Measurements from ENCODE around the gene ARHGEF33. TPM values are rescaled to one million over a fixed set of nuclear protein-coding genes. Genes with fewer than 3 reads are reported as not detected.

ARHGEF33 gene
- polyA plus RNA-seq, 2 donors: 0.05 to 0.24 TPM

DNA sequence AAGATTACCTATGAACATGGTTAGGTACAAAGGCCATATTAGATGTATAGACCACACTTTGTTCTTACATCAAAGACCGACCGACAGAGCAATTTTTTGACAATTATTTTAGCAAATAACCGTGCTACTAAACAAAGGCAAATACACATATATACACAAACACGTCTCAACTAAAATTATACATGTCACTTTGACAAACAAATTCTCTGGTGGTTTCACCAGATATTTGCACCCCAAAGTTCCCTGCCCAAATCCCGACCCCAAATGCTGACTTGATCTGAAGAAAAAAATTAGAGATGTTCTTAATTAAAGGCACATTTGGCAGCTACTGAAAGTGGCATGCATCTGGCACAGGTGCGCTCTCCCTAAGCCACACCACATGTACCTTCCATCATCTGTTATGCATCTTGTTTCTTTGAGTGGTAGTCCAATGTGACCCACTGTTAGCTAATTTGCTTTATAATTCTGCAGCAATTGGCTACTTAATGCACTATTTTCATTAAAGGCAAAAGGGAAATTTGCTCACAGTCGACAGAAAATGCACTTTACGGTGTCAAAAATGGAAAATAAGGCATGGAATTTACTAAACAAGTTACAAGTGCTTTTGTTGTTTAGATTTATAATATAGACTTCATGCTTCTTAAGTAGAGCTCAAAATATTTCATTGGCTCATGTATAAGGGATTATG, 92.1 kb downstream of the ARHGEF33 start:
- Histone ChIP-seq H3K27ac (ENCODE audit: low read depth in 2 of 2, low read length in 1 of 2) (no peak overlapping the region), H3K9me3 (ENCODE audit: control insufficient read depth in 2 of 2, insufficient read depth in 1 of 2, low read depth in 1 of 2, low read length in 1 of 2) (no peaks in the 10 kb centered on the region), H3K4me1 (ENCODE audit: control insufficient read depth in 2 of 2, insufficient read depth in 2 of 2, low read length in 1 of 2) (no peaks in the 10 kb centered on the region), H3K27me3 (ENCODE audit: control insufficient read depth in 1 of 2, insufficient read depth in 2 of 2, low read length in 2 of 2) (no peaks in the 10 kb centered on the region), H3K36me3 (ENCODE audit: control insufficient read depth in 2 of 2, insufficient read depth in 2 of 2, low read length in 1 of 2) (peaks cover 4 to 5% of the 10 kb centered on the region in 2 donors), H3K4me3 (ENCODE audit: low read depth in 1 of 2, low read length in 2 of 2) (no peak overlapping the region)
- 75 to 91% methylated on average over 8 of the region's 8 CpGs for WGBS, 2 donors

GRCh38 chr2:38982498-38982897, 92.8 kb downstream of the ARHGEF33 start:
- WGBS, 2 donors: 98 to 100% methylated on average over 1 of the region's 1 CpG
- Histone ChIP-seq H3K4me3 (ENCODE audit: low read depth in 1 of 2, low read length in 2 of 2) (no peak overlapping the region), H3K27me3 (ENCODE audit: control insufficient read depth in 1 of 2, insufficient read depth in 2 of 2, low read length in 2 of 2) (no peaks in the 10 kb centered on the region), H3K36me3 (ENCODE audit: control insufficient read depth in 2 of 2, insufficient read depth in 2 of 2, low read length in 1 of 2) (peaks cover 4 to 5% of the 10 kb centered on the region in 2 donors), H3K4me1 (ENCODE audit: control insufficient read depth in 2 of 2, insufficient read depth in 2 of 2, low read length in 1 of 2) (no peaks in the 10 kb centered on the region), H3K27ac (ENCODE audit: low read depth in 2 of 2, low read length in 1 of 2) (no peak overlapping the region), H3K9me3 (ENCODE audit: control insufficient read depth in 2 of 2, insufficient read depth in 1 of 2, low read depth in 1 of 2, low read length in 1 of 2) (no peaks in the 10 kb centered on the region)

DNA sequence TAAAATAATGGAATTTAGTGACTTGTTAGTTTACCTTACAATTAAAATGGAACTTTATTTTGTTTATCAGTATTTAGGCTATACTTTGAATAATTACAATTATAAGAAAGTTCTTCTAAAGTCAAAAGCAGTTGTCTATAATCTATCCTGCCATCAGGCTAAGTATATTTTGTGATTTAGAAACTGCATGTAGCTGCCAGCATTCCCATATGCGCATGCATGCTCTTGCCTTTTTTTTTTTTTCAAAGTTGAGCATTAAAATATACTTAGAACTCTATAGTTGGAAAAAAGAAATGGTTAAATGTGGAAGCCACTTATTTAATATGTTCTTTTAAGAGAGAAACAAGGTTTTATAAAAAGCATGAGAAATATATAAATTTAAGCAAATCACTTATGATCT, 99.0 kb downstream of the ARHGEF33 start:
- peaks cover 4 to 7% of the 10 kb centered on the region in 2 donors for H3K36me3 ChIP-seq (ENCODE audit: control insufficient read depth in 2 of 2, insufficient read depth in 2 of 2, low read length in 1 of 2)
- H3K27ac ChIP-seq (ENCODE audit: low read depth in 2 of 2, low read length in 1 of 2): no peak overlapping the region
- no peaks in the 10 kb centered on the region for H3K27me3 ChIP-seq (ENCODE audit: control insufficient read depth in 1 of 2, insufficient read depth in 2 of 2, low read length in 2 of 2)
- no peak overlapping the region for H3K4me3 ChIP-seq (ENCODE audit: low read depth in 1 of 2, low read length in 2 of 2)
- no peaks in the 10 kb centered on the region for H3K9me3 ChIP-seq (ENCODE audit: control insufficient read depth in 2 of 2, insufficient read depth in 1 of 2, low read depth in 1 of 2, low read length in 1 of 2)
- 93 to 95% methylated on average over 1 of the region's 1 CpG for WGBS, 2 donors
- no peaks in the 10 kb centered on the region for H3K4me1 ChIP-seq (ENCODE audit: control insufficient read depth in 2 of 2, insufficient read depth in 2 of 2, low read length in 1 of 2)

GRCh38 chr2:38991899-38992298, 102.2 kb downstream of the ARHGEF33 start:
- H3K4me1 ChIP-seq (ENCODE audit: control insufficient read depth in 2 of 2, insufficient read depth in 2 of 2, low read length in 1 of 2): no peaks in the 10 kb centered on the region

DNA sequence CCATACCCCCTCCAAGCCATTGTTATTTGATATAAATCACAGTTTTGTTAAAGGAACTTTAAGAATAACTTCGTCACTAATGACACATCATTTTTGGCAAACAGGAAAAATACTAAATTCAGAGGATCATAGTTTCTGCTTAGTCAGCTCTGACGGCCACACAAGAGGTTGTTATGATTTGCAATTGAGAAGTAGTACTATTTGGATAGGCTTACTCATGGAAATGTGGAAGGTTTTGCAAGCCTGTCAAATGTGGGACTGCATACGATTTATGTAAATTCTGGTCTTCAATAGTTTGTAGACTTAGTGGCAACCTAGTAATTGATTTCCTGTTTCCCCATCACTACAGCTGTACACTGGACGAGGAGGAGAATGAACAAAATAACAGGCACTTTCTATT, 108.1 kb downstream of the ARHGEF33 start:
- H3K27ac ChIP-seq (ENCODE audit: low read depth in 2 of 2, low read length in 1 of 2): no peak overlapping the region
- peaks cover 9 to 13% of the 10 kb centered on the region in 2 donors for H3K36me3 ChIP-seq (ENCODE audit: control insufficient read depth in 2 of 2, insufficient read depth in 2 of 2, low read length in 1 of 2)
- WGBS, 2 donors: 45 to 53% methylated on average over 4 of the region's 4 CpGs
- H3K27me3 ChIP-seq (ENCODE audit: control insufficient read depth in 1 of 2, insufficient read depth in 2 of 2, low read length in 2 of 2): no peaks in the 10 kb centered on the region
- no peaks in the 10 kb centered on the region for H3K4me1 ChIP-seq (ENCODE audit: control insufficient read depth in 2 of 2, insufficient read depth in 2 of 2, low read length in 1 of 2)
- H3K4me3 ChIP-seq (ENCODE audit: low read depth in 1 of 2, low read length in 2 of 2): no peak overlapping the region
- no peaks in the 10 kb centered on the region for H3K9me3 ChIP-seq (ENCODE audit: control insufficient read depth in 2 of 2, insufficient read depth in 1 of 2, low read depth in 1 of 2, low read length in 1 of 2)

More at GRCh38 chr2:38991899-38992298, 102.2 kb downstream of the ARHGEF33 start:
- H3K27ac ChIP-seq (ENCODE audit: low read depth in 2 of 2, low read length in 1 of 2): no peak overlapping the region
- H3K9me3 ChIP-seq (ENCODE audit: control insufficient read depth in 2 of 2, insufficient read depth in 1 of 2, low read depth in 1 of 2, low read length in 1 of 2): no peaks in the 10 kb centered on the region
- no peaks in the 10 kb centered on the region for H3K27me3 ChIP-seq (ENCODE audit: control insufficient read depth in 1 of 2, insufficient read depth in 2 of 2, low read length in 2 of 2)
- 74 to 76% methylated on average over 2 of the region's 2 CpGs for WGBS, 2 donors
- H3K4me3 ChIP-seq (ENCODE audit: low read depth in 1 of 2, low read length in 2 of 2): no peak overlapping the region
- peaks cover 0 to 5% of the 10 kb centered on the region in 2 donors for H3K36me3 ChIP-seq (ENCODE audit: control insufficient read depth in 2 of 2, insufficient read depth in 2 of 2, low read length in 1 of 2)

GRCh38 chr2:39000552-39000951, 110.9 kb downstream of the ARHGEF33 start:
- Histone ChIP-seq H3K36me3 (ENCODE audit: control insufficient read depth in 2 of 2, insufficient read depth in 2 of 2, low read length in 1 of 2) (peaks cover 6 to 13% of the 10 kb centered on the region in 2 donors), H3K27ac (ENCODE audit: low read depth in 2 of 2, low read length in 1 of 2) (no peak overlapping the region), H3K4me3 (ENCODE audit: low read depth in 1 of 2, low read length in 2 of 2) (no peak overlapping the region), H3K4me1 (ENCODE audit: control insufficient read depth in 2 of 2, insufficient read depth in 2 of 2, low read length in 1 of 2) (no peaks in the 10 kb centered on the region), H3K27me3 (ENCODE audit: control insufficient read depth in 1 of 2, insufficient read depth in 2 of 2, low read length in 2 of 2) (no peaks in the 10 kb centered on the region), H3K9me3 (ENCODE audit: control insufficient read depth in 2 of 2, insufficient read depth in 1 of 2, low read depth in 1 of 2, low read length in 1 of 2) (no peaks in the 10 kb centered on the region)
- WGBS, 2 donors: 81 to 87% methylated on average over 2 of the region's 2 CpGs

GRCh38 chr2:39007875-39008504, 118.3 kb downstream of the ARHGEF33 start:
- Histone ChIP-seq H3K4me1 (ENCODE audit: control insufficient read depth in 2 of 2, insufficient read depth in 2 of 2, low read length in 1 of 2) (no peaks in the 10 kb centered on the region), H3K27ac (ENCODE audit: low read depth in 2 of 2, low read length in 1 of 2) (no peak overlapping the region), H3K4me3 (ENCODE audit: low read depth in 1 of 2, low read length in 2 of 2) (no peak overlapping the region), H3K9me3 (ENCODE audit: control insufficient read depth in 2 of 2, insufficient read depth in 1 of 2, low read depth in 1 of 2, low read length in 1 of 2) (no peaks in the 10 kb centered on the region), H3K27me3 (ENCODE audit: control insufficient read depth in 1 of 2, insufficient read depth in 2 of 2, low read length in 2 of 2) (no peaks in the 10 kb centered on the region), H3K36me3 (ENCODE audit: control insufficient read depth in 2 of 2, insufficient read depth in 2 of 2, low read length in 1 of 2) (peaks cover 0 to 8% of the 10 kb centered on the region in 2 donors)
- 72 to 89% methylated on average over 5 of the region's 5 CpGs for WGBS, 2 donors

GRCh38 chr2:39008665-39009064, 119.0 kb downstream of the ARHGEF33 start:
- no peak overlapping the region for H3K4me3 ChIP-seq (ENCODE audit: low read depth in 1 of 2, low read length in 2 of 2)
- 88 to 93% methylated on average over 1 of the region's 1 CpG for WGBS, 2 donors
- H3K36me3 ChIP-seq (ENCODE audit: control insufficient read depth in 2 of 2, insufficient read depth in 2 of 2, low read length in 1 of 2): peaks cover 0 to 8% of the 10 kb centered on the region in 2 donors
- no peaks in the 10 kb centered on the region for H3K9me3 ChIP-seq (ENCODE audit: control insufficient read depth in 2 of 2, insufficient read depth in 1 of 2, low read depth in 1 of 2, low read length in 1 of 2)
- no peaks in the 10 kb centered on the region for H3K27me3 ChIP-seq (ENCODE audit: control insufficient read depth in 1 of 2, insufficient read depth in 2 of 2, low read length in 2 of 2)
- H3K4me1 ChIP-seq (ENCODE audit: control insufficient read depth in 2 of 2, insufficient read depth in 2 of 2, low read length in 1 of 2): no peaks in the 10 kb centered on the region
- no peak overlapping the region for H3K27ac ChIP-seq (ENCODE audit: low read depth in 2 of 2, low read length in 1 of 2)

- H3K36me3 ChIP-seq (ENCODE audit: control insufficient read depth in 2 of 2, insufficient read depth in 2 of 2, low read length in 1 of 2): peaks cover 0 to 3% of the 10 kb centered on the region in 2 donors
- no peaks in the 10 kb centered on the region for H3K27me3 ChIP-seq (ENCODE audit: control insufficient read depth in 1 of 2, insufficient read depth in 2 of 2, low read length in 2 of 2)
- no peaks in the 10 kb centered on the region for H3K4me1 ChIP-seq (ENCODE audit: control insufficient read depth in 2 of 2, insufficient read depth in 2 of 2, low read length in 1 of 2)
- H3K27ac ChIP-seq (ENCODE audit: low read depth in 2 of 2, low read length in 1 of 2): no peak overlapping the region
- H3K4me3 ChIP-seq (ENCODE audit: low read depth in 1 of 2, low read length in 2 of 2): no peak overlapping the region
- 87 to 88% methylated on average over 3 of the region's 3 CpGs for WGBS, 2 donors
- H3K9me3 ChIP-seq (ENCODE audit: control insufficient read depth in 2 of 2, insufficient read depth in 1 of 2, low read depth in 1 of 2, low read length in 1 of 2): no peaks in the 10 kb centered on the region
Observed at GRCh38 chr2:39013871-39014270, 124.2 kb downstream of the ARHGEF33 start.

GRCh38 chr2:39015424-39015823, 125.7 kb downstream of the ARHGEF33 start:
- Histone ChIP-seq H3K36me3 (ENCODE audit: control insufficient read depth in 2 of 2, insufficient read depth in 2 of 2, low read length in 1 of 2) (no peaks in the 10 kb centered on the region), H3K4me1 (ENCODE audit: control insufficient read depth in 2 of 2, insufficient read depth in 2 of 2, low read length in 1 of 2) (no peaks in the 10 kb centered on the region), H3K4me3 (ENCODE audit: low read depth in 1 of 2, low read length in 2 of 2) (no peak overlapping the region), H3K27ac (ENCODE audit: low read depth in 2 of 2, low read length in 1 of 2) (no peak overlapping the region), H3K27me3 (ENCODE audit: control insufficient read depth in 1 of 2, insufficient read depth in 2 of 2, low read length in 2 of 2) (no peaks in the 10 kb centered on the region), H3K9me3 (ENCODE audit: control insufficient read depth in 2 of 2, insufficient read depth in 1 of 2, low read depth in 1 of 2, low read length in 1 of 2) (no peaks in the 10 kb centered on the region)
- 97 to 100% methylated on average over 1 of the region's 1 CpG for WGBS, 2 donors

Measured in esophagus (tissue), 2 donors.